ENCODE measurements around the gene MACF1. TPM values are rescaled to one million over a fixed set of nuclear protein-coding genes. Genes with fewer than 3 reads are reported as not detected.
"Not testable (repeated sequence)": the region's sequence is repeated elsewhere in the genome, so short reads cannot be mapped to it uniquely, and the experiment has no call there.

MACF1 gene
- total and polyA plus RNA-seq, 10 donors, result 50.8 to 641 (median 414) TPM

DNA sequence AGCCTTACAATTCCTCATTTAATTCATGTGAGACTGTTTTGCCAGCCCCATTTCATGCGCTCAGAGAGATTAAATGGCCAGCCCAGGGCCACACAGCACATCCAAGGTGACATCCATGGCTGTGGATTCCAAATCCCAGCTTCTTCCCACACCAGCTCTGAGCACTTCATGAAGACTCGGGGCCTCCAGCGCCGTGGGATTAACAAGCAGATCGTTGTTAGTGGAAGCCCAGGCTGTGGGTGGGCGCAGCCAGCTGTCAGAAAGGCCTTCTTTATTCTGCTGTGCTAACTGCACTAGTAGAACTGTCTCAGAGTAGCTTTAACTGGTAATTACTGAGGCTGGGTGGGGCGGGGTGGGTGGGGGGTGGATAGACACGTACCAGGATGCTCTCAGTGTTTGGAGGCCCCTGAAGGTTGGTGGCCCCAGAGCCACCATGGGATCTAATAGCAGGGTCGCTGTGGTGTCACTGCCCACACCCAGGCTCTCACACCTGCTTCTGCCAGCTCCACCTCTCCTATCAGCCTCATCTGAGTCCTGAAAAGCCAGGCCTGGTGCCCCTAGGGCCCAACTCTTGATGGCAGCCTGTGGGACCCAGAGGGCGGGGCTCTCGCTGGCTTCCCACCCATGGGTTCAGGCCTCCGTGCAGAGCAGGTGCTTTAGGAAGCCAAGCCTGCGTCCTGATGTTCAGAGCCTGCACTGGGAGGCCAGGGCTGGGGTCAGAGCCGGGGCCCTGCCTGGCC is 290.3 kb downstream of the MACF1 start:
- TF ChIP-seq, protein P1, sequence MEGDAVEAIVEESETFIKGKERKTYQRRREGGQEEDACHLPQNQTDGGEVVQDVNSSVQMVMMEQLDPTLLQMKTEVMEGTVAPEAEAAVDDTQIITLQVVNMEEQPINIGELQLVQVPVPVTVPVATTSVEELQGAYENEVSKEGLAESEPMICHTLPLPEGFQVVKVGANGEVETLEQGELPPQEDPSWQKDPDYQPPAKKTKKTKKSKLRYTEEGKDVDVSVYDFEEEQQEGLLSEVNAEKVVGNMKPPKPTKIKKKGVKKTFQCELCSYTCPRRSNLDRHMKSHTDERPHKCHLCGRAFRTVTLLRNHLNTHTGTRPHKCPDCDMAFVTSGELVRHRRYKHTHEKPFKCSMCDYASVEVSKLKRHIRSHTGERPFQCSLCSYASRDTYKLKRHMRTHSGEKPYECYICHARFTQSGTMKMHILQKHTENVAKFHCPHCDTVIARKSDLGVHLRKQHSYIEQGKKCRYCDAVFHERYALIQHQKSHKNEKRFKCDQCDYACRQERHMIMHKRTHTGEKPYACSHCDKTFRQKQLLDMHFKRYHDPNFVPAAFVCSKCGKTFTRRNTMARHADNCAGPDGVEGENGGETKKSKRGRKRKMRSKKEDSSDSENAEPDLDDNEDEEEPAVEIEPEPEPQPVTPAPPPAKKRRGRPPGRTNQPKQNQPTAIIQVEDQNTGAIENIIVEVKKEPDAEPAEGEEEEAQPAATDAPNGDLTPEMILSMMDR (IDR thresholded peaks at IDR 0.05 in 8 of 11, conservative IDR thresholded peaks at IDR 0.05 in 3 of 11), result no peak
- TF ChIP-seq POLR2AphosphoS5 (IDR thresholded peaks at IDR 0.05), result no peak
- TF ChIP-seq POLR2A (IDR thresholded peaks at IDR 0.05), result no peak
- WGBS, 5 donors, result 89 to 95% (median 92%) methylated on average over 10 to 14 of the region's 14 CpGs
- Histone ChIP-seq H3K4me3 (no peak overlapping the region), H3K27me3 (replicated peaks in 1 of 7) (peaks cover 0 to 55% (median 13%) of the 10 kb centered on the region in 7 donors), H3K27ac (no peak overlapping the region), H3K4me1 (peaks cover 0 to 28% (median 13%) of the 10 kb centered on the region in 6 donors), H3K36me3 (no peaks in the 10 kb centered on the region), H3K9me3 (no peaks in the 10 kb centered on the region)
- intact Hi-C loops (cut with DNase I; ENCODE audit: low total_unique reads), result no loop called here
- no peak for DNase-seq

DNA sequence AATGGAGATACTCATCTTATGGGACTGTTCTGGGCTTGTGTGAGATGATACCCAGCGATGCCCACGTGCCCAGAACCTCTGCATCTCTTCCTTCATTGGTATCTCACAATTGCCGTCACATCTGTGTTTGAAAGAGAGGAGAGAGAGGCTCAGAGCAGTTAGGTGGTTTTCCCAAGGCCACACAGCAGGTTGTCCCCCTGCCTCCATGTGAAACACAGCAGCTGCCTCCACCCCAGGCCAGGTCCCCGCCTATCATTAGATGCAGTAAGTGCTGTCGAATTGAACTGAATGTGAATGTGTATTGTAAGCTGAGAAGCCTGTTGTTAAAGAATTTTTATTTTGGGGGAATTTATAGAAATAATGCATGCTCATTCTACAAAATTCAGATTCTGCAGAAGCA is 292.0 kb downstream of the MACF1 start:
- H3K36me3 ChIP-seq; H3K27ac ChIP-seq; H3K9me3 ChIP-seq; intact Hi-C loops (cut with DNase I; ENCODE audit: low total_unique reads); DNase-seq; H3K4me3 ChIP-seq: not testable (repeated sequence)
- H3K4me1 ChIP-seq, result peaks cover 0 to 28% (median 8%) of the 10 kb centered on the region in 6 donors
- WGBS, 5 donors, result 85 to 98% (median 94%) methylated on average over 5 of the region's 5 CpGs
- peaks cover 0 to 40% (median 11%) of the 10 kb centered on the region in 7 donors for H3K27me3 ChIP-seq (replicated peaks in 1 of 7)

DNA sequence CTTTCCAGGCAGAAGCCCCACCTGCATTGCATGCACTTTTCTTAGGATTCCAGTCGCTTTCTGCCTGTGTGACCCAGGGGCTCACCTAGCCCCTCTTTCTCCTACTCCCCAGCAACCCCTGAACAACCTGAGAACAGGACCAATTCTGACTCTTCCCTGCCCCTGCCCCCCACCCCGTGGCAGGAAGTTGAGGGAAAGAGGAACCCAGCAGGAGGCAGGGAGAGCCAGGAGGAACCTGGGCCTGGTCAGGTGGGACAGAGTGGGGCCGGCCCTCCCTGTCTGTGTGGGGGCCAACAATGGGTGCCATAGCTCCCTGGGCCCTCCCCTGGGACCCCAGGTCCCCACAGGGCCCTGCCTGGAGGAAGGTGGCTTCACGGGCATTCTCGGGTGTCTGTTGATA is 293.1 kb downstream of the MACF1 start:
- 43 to 58% (median 53%) methylated on average over 3 to 5 of the region's 5 CpGs for WGBS, 5 donors
- no peak for DNase-seq
- Histone ChIP-seq H3K27ac (peak overlapping the region in 4 of 8 donors; percentile 1 to 56 (median 29)), H3K9me3 (no peaks in the 10 kb centered on the region), H3K4me3 (no peak overlapping the region), H3K27me3 (replicated peaks in 1 of 7) (peaks cover 0 to 30% (median 5%) of the 10 kb centered on the region in 7 donors), H3K4me1 (peaks cover 0 to 22% (median 5%) of the 10 kb centered on the region in 6 donors), H3K36me3 (no peaks in the 10 kb centered on the region)
- intact Hi-C loops (cut with DNase I; ENCODE audit: low total_unique reads), result no loop called here
- TF ChIP-seq POLR2AphosphoS5 (IDR thresholded peaks at IDR 0.05) (no peak), POLR2A (IDR thresholded peaks at IDR 0.05) (no peak)
- TF ChIP-seq, protein P1 (IDR thresholded peaks at IDR 0.05 in 8 of 11, conservative IDR thresholded peaks at IDR 0.05 in 3 of 11), result no peak

DNA sequence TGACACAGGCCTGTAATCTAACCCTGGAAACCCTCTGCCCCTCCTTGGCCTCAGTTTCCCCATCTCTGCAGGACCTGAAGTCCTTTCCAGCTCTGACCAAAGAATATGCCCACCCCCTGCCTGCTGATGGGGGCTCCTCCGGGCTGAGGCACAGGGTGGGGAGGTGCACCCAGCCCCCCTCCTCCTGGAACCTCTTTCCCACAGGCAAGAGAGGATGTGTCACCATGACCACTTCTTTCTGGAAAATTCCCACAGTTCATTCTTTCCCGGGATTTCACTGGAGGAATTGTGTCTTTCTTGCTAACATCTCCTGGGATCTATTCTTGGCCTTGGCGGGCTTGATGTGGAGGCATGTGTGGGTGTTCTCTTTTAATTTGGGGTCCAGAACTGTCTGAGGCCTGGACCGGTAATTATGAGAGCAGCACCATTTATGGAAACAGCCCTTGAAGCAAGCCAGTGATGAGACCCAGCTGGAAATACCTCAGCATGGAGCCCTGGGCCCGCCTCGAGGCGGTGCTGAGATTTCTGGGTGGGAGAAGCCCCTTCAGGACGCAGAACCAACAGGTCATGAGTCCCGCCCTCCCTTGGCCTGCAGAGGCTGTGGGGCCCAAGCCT is 293.7 kb downstream of the MACF1 start:
- intact Hi-C loops (cut with DNase I; ENCODE audit: low total_unique reads); H3K4me3 ChIP-seq; H3K36me3 ChIP-seq; H3K9me3 ChIP-seq; DNase-seq: not testable (repeated sequence)
- H3K27ac ChIP-seq, result peak overlapping the region in 4 of 8 donors; percentile 1 to 56 (median 29)
- 75 to 84% (median 81%) methylated on average over 4 to 9 of the region's 9 CpGs for WGBS, 5 donors
- peaks cover 0 to 22% (median 5%) of the 10 kb centered on the region in 6 donors for H3K4me1 ChIP-seq
- peaks cover 0 to 24% (median 0%) of the 10 kb centered on the region in 7 donors for H3K27me3 ChIP-seq (replicated peaks in 1 of 7)
- TF ChIP-seq POLR2AphosphoS5 (IDR thresholded peaks at IDR 0.05), result peak in 1 of 3 donors; percentile 28

DNA sequence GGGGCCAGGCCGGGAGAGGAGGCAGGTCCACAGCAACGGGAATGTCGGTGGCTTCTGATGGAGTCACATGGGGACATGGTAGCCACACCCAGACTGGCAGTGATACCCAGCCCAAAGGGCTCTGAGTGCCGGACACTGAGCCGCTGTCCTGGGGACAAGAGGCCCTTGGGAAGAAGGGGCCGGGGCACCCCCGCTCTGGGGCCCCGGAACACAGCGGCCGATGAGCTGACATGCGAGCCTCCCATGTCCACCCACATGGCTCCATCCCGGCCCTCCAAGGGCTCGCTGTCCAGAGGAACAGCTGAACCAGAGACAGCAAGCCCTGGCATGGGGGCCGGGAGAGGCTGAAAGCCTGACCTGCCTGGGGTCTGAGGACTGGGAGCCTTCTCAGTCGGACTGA is 294.3 kb downstream of the MACF1 start:
- H3K9me3 ChIP-seq; intact Hi-C loops (cut with DNase I; ENCODE audit: low total_unique reads); DNase-seq; H3K4me3 ChIP-seq; H3K36me3 ChIP-seq: not testable (repeated sequence)
- Histone ChIP-seq H3K27ac (peak overlapping the region in 5 of 8 donors; percentile 11 to 66 (median 53)), H3K27me3 (replicated peaks in 1 of 7) (peaks cover 0 to 17% (median 0%) of the 10 kb centered on the region in 7 donors), H3K4me1 (peaks cover 0 to 22% (median 5%) of the 10 kb centered on the region in 6 donors)
- WGBS, 5 donors, result 89 to 96% (median 93%) methylated on average over 8 to 12 of the region's 15 CpGs; no CpG with 5 or more reads in 1 of the 5 donors

All from spleen (tissue), 11 donors.